ENCODE measurements around the gene LILRA6. TPM values are rescaled to one million over a fixed set of nuclear protein-coding genes. Genes with fewer than 3 reads are reported as not detected.

The LILRA6 gene
- total and polyA plus RNA-seq, 2 of the 13 experiments (the other 11 are each of a cell fraction or from before 2014, with no cell fraction given): not detected

DNA sequence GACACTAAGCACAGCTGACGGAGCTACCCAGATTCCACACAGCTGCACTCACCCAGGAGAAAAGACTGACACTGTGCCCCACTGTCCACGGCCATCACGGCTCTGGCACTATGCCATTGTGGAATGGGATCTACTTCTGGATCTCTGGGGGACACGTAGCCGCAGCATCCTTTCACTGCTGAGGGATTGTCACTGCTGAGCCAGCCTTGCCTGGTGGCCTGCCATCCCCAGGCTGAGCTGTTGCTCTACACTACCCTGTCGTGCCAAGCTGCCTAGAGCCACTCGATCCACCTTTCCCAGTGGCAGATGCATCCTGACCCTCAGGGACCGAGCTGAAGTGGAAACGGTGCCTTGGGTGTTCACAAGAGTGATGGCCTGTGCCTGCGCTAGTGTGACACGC lies 19.5 kb upstream of the LILRA6 start (continued):
- TF ChIP-seq NKX3-1 (CRISPR knock-in tag; IDR thresholded peaks at IDR 0.05) (no peak), ZNF253 (CRISPR knock-in tag; IDR thresholded peaks at IDR 0.05; ENCODE audit: borderline replicate concordance) (no peak), NFATC3 (CRISPR knock-in tag; IDR thresholded peaks at IDR 0.05) (no peak), MAZ (IDR thresholded peaks at IDR 0.05; ENCODE audit: borderline replicate concordance, low read depth, low read length) (no peak), MAZ (CRISPR knock-in tag; IDR thresholded peaks at IDR 0.05; ENCODE audit: low read depth) (no peak), TFE3 (CRISPR knock-in tag; IDR thresholded peaks at IDR 0.05) (no peak), FOXA1 (IDR thresholded peaks at IDR 0.05) (no peak), FOXA1 (CRISPR knock-in tag; IDR thresholded peaks at IDR 0.05) (no peak), IRF2 (CRISPR knock-in tag; IDR thresholded peaks at IDR 0.05) (no peak), ISL2 (CRISPR knock-in tag; IDR thresholded peaks at IDR 0.05) (no peak), ATM (IDR thresholded peaks at IDR 0.05; ENCODE audit: borderline replicate concordance) (no peak)
- TF ChIP-seq, protein P1, sequence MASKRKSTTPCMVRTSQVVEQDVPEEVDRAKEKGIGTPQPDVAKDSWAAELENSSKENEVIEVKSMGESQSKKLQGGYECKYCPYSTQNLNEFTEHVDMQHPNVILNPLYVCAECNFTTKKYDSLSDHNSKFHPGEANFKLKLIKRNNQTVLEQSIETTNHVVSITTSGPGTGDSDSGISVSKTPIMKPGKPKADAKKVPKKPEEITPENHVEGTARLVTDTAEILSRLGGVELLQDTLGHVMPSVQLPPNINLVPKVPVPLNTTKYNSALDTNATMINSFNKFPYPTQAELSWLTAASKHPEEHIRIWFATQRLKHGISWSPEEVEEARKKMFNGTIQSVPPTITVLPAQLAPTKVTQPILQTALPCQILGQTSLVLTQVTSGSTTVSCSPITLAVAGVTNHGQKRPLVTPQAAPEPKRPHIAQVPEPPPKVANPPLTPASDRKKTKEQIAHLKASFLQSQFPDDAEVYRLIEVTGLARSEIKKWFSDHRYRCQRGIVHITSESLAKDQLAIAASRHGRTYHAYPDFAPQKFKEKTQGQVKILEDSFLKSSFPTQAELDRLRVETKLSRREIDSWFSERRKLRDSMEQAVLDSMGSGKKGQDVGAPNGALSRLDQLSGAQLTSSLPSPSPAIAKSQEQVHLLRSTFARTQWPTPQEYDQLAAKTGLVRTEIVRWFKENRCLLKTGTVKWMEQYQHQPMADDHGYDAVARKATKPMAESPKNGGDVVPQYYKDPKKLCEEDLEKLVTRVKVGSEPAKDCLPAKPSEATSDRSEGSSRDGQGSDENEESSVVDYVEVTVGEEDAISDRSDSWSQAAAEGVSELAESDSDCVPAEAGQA (IDR thresholded peaks at IDR 0.05; ENCODE audit: low read depth): no peak
- TF ChIP-seq, protein P1 (CRISPR knock-in tag; IDR thresholded peaks at IDR 0.05; ENCODE audit: borderline replicate concordance): no peak
- TF ChIP-seq, protein P2, sequence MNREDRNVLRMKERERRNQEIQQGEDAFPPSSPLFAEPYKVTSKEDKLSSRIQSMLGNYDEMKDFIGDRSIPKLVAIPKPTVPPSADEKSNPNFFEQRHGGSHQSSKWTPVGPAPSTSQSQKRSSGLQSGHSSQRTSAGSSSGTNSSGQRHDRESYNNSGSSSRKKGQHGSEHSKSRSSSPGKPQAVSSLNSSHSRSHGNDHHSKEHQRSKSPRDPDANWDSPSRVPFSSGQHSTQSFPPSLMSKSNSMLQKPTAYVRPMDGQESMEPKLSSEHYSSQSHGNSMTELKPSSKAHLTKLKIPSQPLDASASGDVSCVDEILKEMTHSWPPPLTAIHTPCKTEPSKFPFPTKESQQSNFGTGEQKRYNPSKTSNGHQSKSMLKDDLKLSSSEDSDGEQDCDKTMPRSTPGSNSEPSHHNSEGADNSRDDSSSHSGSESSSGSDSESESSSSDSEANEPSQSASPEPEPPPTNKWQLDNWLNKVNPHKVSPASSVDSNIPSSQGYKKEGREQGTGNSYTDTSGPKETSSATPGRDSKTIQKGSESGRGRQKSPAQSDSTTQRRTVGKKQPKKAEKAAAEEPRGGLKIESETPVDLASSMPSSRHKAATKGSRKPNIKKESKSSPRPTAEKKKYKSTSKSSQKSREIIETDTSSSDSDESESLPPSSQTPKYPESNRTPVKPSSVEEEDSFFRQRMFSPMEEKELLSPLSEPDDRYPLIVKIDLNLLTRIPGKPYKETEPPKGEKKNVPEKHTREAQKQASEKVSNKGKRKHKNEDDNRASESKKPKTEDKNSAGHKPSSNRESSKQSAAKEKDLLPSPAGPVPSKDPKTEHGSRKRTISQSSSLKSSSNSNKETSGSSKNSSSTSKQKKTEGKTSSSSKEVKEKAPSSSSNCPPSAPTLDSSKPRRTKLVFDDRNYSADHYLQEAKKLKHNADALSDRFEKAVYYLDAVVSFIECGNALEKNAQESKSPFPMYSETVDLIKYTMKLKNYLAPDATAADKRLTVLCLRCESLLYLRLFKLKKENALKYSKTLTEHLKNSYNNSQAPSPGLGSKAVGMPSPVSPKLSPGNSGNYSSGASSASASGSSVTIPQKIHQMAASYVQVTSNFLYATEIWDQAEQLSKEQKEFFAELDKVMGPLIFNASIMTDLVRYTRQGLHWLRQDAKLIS (CRISPR knock-in tag; IDR thresholded peaks at IDR 0.05): no peak
- TF ChIP-seq, protein P3, sequence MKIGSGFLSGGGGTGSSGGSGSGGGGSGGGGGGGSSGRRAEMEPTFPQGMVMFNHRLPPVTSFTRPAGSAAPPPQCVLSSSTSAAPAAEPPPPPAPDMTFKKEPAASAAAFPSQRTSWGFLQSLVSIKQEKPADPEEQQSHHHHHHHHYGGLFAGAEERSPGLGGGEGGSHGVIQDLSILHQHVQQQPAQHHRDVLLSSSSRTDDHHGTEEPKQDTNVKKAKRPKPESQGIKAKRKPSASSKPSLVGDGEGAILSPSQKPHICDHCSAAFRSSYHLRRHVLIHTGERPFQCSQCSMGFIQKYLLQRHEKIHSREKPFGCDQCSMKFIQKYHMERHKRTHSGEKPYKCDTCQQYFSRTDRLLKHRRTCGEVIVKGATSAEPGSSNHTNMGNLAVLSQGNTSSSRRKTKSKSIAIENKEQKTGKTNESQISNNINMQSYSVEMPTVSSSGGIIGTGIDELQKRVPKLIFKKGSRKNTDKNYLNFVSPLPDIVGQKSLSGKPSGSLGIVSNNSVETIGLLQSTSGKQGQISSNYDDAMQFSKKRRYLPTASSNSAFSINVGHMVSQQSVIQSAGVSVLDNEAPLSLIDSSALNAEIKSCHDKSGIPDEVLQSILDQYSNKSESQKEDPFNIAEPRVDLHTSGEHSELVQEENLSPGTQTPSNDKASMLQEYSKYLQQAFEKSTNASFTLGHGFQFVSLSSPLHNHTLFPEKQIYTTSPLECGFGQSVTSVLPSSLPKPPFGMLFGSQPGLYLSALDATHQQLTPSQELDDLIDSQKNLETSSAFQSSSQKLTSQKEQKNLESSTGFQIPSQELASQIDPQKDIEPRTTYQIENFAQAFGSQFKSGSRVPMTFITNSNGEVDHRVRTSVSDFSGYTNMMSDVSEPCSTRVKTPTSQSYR (CRISPR knock-in tag; IDR thresholded peaks at IDR 0.05; ENCODE audit: borderline replicate concordance): no peak

All from HepG2 (cell line).